H1 (cell line): ENCODE results near the gene PTPRH. TPM values are rescaled to one million over a fixed set of nuclear protein-coding genes. Genes with fewer than 3 reads are reported as not detected.

Experiments used
- CTCF ChIA-PET: fragments of 300-600 bp; sonication (Branson Sonifier 250); formaldehyde crosslinking; loops from one replicate; lab custom pipeline; 2021; ENCODE audit not compliant: partially characterized antibody; lab: Charles Lee
- POLR2A ChIA-PET: fragments of 300-600 bp; sonication (Branson Sonifier 250); formaldehyde crosslinking; loops from one replicate; lab custom pipeline; 2021; ENCODE audit warnings: inconsistent platforms; ENCODE audit not compliant: partially characterized antibody; lab: Charles Lee
- DNase-seq, 2 experiments: peaks; one replicate each; pipeline versions ENCODE4 v3.0.0 to v3.0.0-alpha.2; 2010 to 2022; ENCODE audit warnings: low spot score in 2 of 2, low read depth in 1 of 2, mixed read lengths in 1 of 2
- FAIRE-seq: peaks from 2 replicates; lab custom pipeline; 2011; peaks lifted over from hg19 to GRCh38; lab: Jason Lieb, UNC
- H2AFZ ChIP-seq: 2 replicates; pipeline ENCODE4 v1.8.1; 2012; ENCODE audit warnings: low read length, inconsistent platforms
- H2AK5ac ChIP-seq: 2 replicates; pipeline ENCODE4 v1.6.1; 2013; ENCODE audit warnings: low read depth, low read length
- H2BK120ac ChIP-seq: replicated peaks from 2 replicates; pipeline ENCODE3; 2013; ENCODE audit warnings: low read depth, low read length, inconsistent platforms
- H2BK12ac ChIP-seq: 2 replicates; pipeline ENCODE4 v1.6.1; 2013; ENCODE audit warnings: low read depth, low read length
- H2BK15ac ChIP-seq: 2 replicates; pipeline ENCODE4 v1.6.1; 2013; ENCODE audit warnings: low read length
- H2BK20ac ChIP-seq: 2 replicates; pipeline ENCODE4 v1.6.1; 2013; ENCODE audit warnings: low read length
- H2BK5ac ChIP-seq: 2 replicates; pipeline ENCODE4 v1.6.1; 2013; ENCODE audit warnings: low read depth, low read length
- H3K14ac ChIP-seq: 2 replicates; pipeline ENCODE4 v1.6.1; 2013; ENCODE audit warnings: inconsistent platforms; ENCODE audit not compliant: insufficient read length
- H3K18ac ChIP-seq: 2 replicates; pipeline ENCODE4 v1.6.1; 2013; ENCODE audit warnings: low read length; ENCODE audit errors: extremely low read depth
- H3K23ac ChIP-seq: 2 replicates; pipeline ENCODE4 v1.6.1; 2013; ENCODE audit warnings: inconsistent platforms; ENCODE audit not compliant: insufficient read length
- H3K23me2 ChIP-seq: 2 replicates; pipeline ENCODE4 v1.6.1; 2013; ENCODE audit warnings: low read depth, low read length
- H3K27ac ChIP-seq: 2 replicates; pipeline ENCODE4 v1.6.1; 2011; ENCODE audit warnings: low read depth, low read length, inconsistent platforms
- H3K27me3 ChIP-seq, 4 experiments: replicated peaks in 1 of 4; 1 replicate in 1 of 4; 2 replicates in 3 of 4; pipeline versions ENCODE4 v1.6.1 to v1.8.1; 2011 to 2013; ENCODE audit warnings: low read length in 3 of 4, mild to moderate bottlenecking in 3 of 4, inconsistent platforms in 2 of 4, mixed read lengths in 2 of 4, moderate library complexity in 1 of 4; ENCODE audit not compliant: control insufficient read depth in 3 of 4, insufficient read depth in 3 of 4; ENCODE audit errors: extremely low read depth in 1 of 4
- H3K36me3 ChIP-seq, 4 experiments: 2 replicates each; pipeline versions ENCODE4 v1.6.1 to v1.8.1; 2011 to 2013; ENCODE audit warnings: mild to moderate bottlenecking in 4 of 4, low read length in 3 of 4, moderate library complexity in 2 of 4, control low read depth in 1 of 4, inconsistent platforms in 1 of 4; ENCODE audit not compliant: insufficient read depth in 4 of 4, control insufficient read depth in 2 of 4
- H3K4ac ChIP-seq: replicated peaks from 2 replicates; pipeline ENCODE3; 2013; ENCODE audit warnings: low read length, low read depth, mixed read lengths, inconsistent platforms; ENCODE audit not compliant: insufficient read length
- H3K4me1 ChIP-seq, 4 experiments: replicated peaks in 1 of 4; 1 replicate in 1 of 4; 2 replicates in 3 of 4; pipeline versions ENCODE4 v1.6.1 to v1.8.1; 2011 to 2013; ENCODE audit warnings: low read length in 3 of 4, inconsistent platforms in 2 of 4, mixed read lengths in 1 of 4; ENCODE audit not compliant: insufficient read depth in 4 of 4, control insufficient read depth in 3 of 4
- H3K4me2 ChIP-seq, 2 experiments: 2 replicates each; pipeline versions ENCODE4 v1.6.1 to v1.8.1; 2011 to 2013; ENCODE audit warnings: low read depth in 2 of 2, low read length in 2 of 2, control low read depth in 1 of 2, inconsistent platforms in 1 of 2, mild to moderate bottlenecking in 1 of 2; ENCODE audit not compliant: insufficient read depth in 1 of 2
- H3K4me3 ChIP-seq, 4 experiments: fragments of 200-600, 300-600 bp in 1 of 4; sonication (generic), shearing (Covaris generic), sonication (Bioruptor Twin) in 1 of 4; 2 replicates each; pipeline versions ENCODE4 v1.5.1 to v1.8.1; 2011 to 2016; ENCODE audit warnings: low read length in 4 of 4, low read depth in 3 of 4, control low read depth in 2 of 4, inconsistent platforms in 2 of 4, mild to moderate bottlenecking in 2 of 4, mixed read lengths in 1 of 4, moderate library complexity in 1 of 4; ENCODE audit not compliant: insufficient read depth in 2 of 4; ENCODE audit errors: extremely low read depth in 1 of 4
- H3K56ac ChIP-seq: replicated peaks from 2 replicates; pipeline ENCODE3; 2013; ENCODE audit warnings: low read depth, mild to moderate bottlenecking, mixed read lengths, low read length, inconsistent platforms; ENCODE audit not compliant: insufficient read length
- H3K79me1 ChIP-seq: 2 replicates; pipeline ENCODE4 v1.6.1; 2013; ENCODE audit warnings: low read depth, low read length, control low read depth
- H3K79me2 ChIP-seq, 2 experiments: 2 replicates each; pipeline versions ENCODE4 v1.6.1 to v1.8.1; 2012 to 2013; ENCODE audit warnings: low read length in 2 of 2, mild to moderate bottlenecking in 2 of 2, inconsistent platforms in 1 of 2; ENCODE audit not compliant: insufficient read depth in 2 of 2, control insufficient read depth in 1 of 2
- H3K9ac ChIP-seq, 4 experiments: replicated peaks in 1 of 4; 1 replicate in 1 of 4; 2 replicates in 3 of 4; pipeline versions ENCODE4 v1.6.1 to v1.8.1; 2011 to 2013; ENCODE audit warnings: low read depth in 3 of 4, low read length in 3 of 4, control low read depth in 2 of 4, mild to moderate bottlenecking in 2 of 4, moderate library complexity in 2 of 4, inconsistent platforms in 1 of 4; ENCODE audit errors: extremely low read depth in 1 of 4
- H3K9me3 ChIP-seq, 2 experiments: 2 replicates each; pipeline versions ENCODE4 v1.6.1 to v1.8.1; 2012 to 2013; ENCODE audit warnings: mild to moderate bottlenecking in 2 of 2, moderate library complexity in 2 of 2, control low read depth in 1 of 2, inconsistent platforms in 1 of 2, low read depth in 1 of 2, low read length in 1 of 2, mixed read lengths in 1 of 2; ENCODE audit not compliant: insufficient read depth in 2 of 2
- H4K20me1 ChIP-seq, 2 experiments: replicated peaks in 1 of 2; 2 replicates each; pipeline versions ENCODE3 to v1.8.1; 2011 to 2013; ENCODE audit warnings: inconsistent platforms in 2 of 2, low read length in 2 of 2, mild to moderate bottlenecking in 1 of 2; ENCODE audit not compliant: insufficient read depth in 2 of 2, control insufficient read depth in 1 of 2
- H4K5ac ChIP-seq: 2 replicates; pipeline ENCODE4 v1.6.1; 2013; ENCODE audit warnings: low read length, low read depth, mixed read lengths, inconsistent platforms; ENCODE audit not compliant: insufficient read length
- H4K8ac ChIP-seq: 2 replicates; pipeline ENCODE4 v1.8.0; 2013; ENCODE audit warnings: mild to moderate bottlenecking, moderate library complexity, low read length, inconsistent platforms; ENCODE audit not compliant: insufficient read depth; ENCODE audit errors: extremely low read depth
- H4K91ac ChIP-seq: replicated peaks from 2 replicates; pipeline ENCODE3; 2013; ENCODE audit warnings: low read length, mixed read lengths, inconsistent platforms; ENCODE audit not compliant: insufficient read length
- ATF2 ChIP-seq: IDR thresholded peaks from 2 replicates; pipeline ENCODE4 v1.6.1; 2012; ENCODE audit warnings: low read length, inconsistent platforms
- BACH1 ChIP-seq: IDR thresholded peaks from 2 replicates; pipeline ENCODE4 v1.6.1; 2012; ENCODE audit warnings: low read length, improper control_type of control experiment
- CEBPB ChIP-seq: IDR thresholded peaks from 2 replicates; pipeline ENCODE4 v1.6.1; 2012; ENCODE audit warnings: low read depth, low read length
- CHD2 ChIP-seq: IDR thresholded peaks from 2 replicates; pipeline ENCODE4 v1.6.1; 2012; ENCODE audit warnings: low read length, improper control_type of control experiment
- FOSL1 ChIP-seq: IDR thresholded peaks from 2 replicates; pipeline ENCODE4 v1.6.1; 2011; ENCODE audit warnings: mild to moderate bottlenecking, low read depth, low read length, moderate library complexity; ENCODE audit not compliant: insufficient read depth
- KDM4A ChIP-seq: IDR thresholded peaks from one replicate; pipeline ENCODE4 v1.7.1; 2012; ENCODE audit warnings: low read depth, mild to moderate bottlenecking, moderate library complexity, low read length, inconsistent platforms; ENCODE audit not compliant: severe bottlenecking
- POLR2A ChIP-seq, 2 experiments: IDR thresholded peaks; 1 replicate in 1 of 2; 2 replicates in 1 of 2; pipeline ENCODE4 v1.6.1; 2011; ENCODE audit warnings: low read depth in 2 of 2, low read length in 2 of 2, mild to moderate bottlenecking in 2 of 2; ENCODE audit errors: control extremely low read depth in 1 of 2
- ZNF274 ChIP-seq: IDR thresholded peaks from 2 replicates; pipeline ENCODE4 v1.7.0; 2012; ENCODE audit warnings: low read length, borderline replicate concordance; ENCODE audit errors: extremely low read depth
- WGBS, 2 experiments: shearing (Covaris generic) in 1 of 2; methylation state at CpG; one replicate each; pipeline versions ENCODE4 v1.1.6 to v1.1.7; 2013 to 2015; ENCODE audit warnings: low lambda C conversion rate in 2 of 2, mixed read lengths in 2 of 2, inconsistent platforms in 1 of 2, low coverage in 1 of 2, missing lambda C conversion rate in 1 of 2; ENCODE audit not compliant: insufficient replicate concordance in 2 of 2, insufficient coverage in 1 of 2, insufficient read length in 1 of 2; ENCODE audit errors: extremely low coverage in 1 of 2, missing lambda C conversion rate in 1 of 2; 5-methylcytosine and 5-hydroxymethylcytosine counted together
- polyA plus RNA-seq, 7 experiments: library from polyadenylated mRNA; depleted of rRNA in 3 of 7; stranded (reverse) in 5 of 7; unstranded in 2 of 7; fragments of >200 nt in 5 of 7; fragments of 200-250 nt in 2 of 7; gene quantifications; 1 replicate in 5 of 7; 2 replicates in 1 of 7; 4 replicates in 1 of 7; pipeline versions ENCODE4 v1.2.1 to v1.2.3, GENCODE V29; 2011 to 2013; ENCODE audit warnings: missing spikeins in 2 of 7, mixed read lengths in 2 of 7
- total RNA-seq: library from RNA; stranded (reverse); fragmentation: NEBNext Ultra II Directional; extraction: Animal tissue kit (Norgen Biotek cat#: 25700); gene quantifications from 2 replicates; pipeline ENCODE4 v1.2.1, GENCODE V29; 2021

The PTPRH gene
- total and polyA plus RNA-seq, 2 of the 8 experiments (the other 6 are each of a cell fraction or from before 2014, with no cell fraction given): 0.30 to 0.39 TPM

GRCh38 chr19:55246462-55247451 is 37.5 kb upstream of the PTPRH start:
- Histone ChIP-seq H3K14ac (no peak overlapping the region), H3K9ac (no peak overlapping the region), H3K4ac (no peak overlapping the region), H3K79me1 (peaks cover 22% of the 10 kb centered on the region), H3K27ac (peak overlapping the region; percentile 55; the same call in 1 of the 2 replicates), H3K23ac (no peak overlapping the region), H3K23me2 (no peaks in the 10 kb centered on the region), H4K20me1 (peaks cover 17 to 38% of the 10 kb centered on the region in 2 experiments), H2BK15ac (no peak overlapping the region), H2BK5ac (peak overlapping the region; percentile 90), H3K4me1 (no peaks in the 10 kb centered on the region; a peak in 1 of 7 replicates), H2BK20ac (no peak overlapping the region), H4K91ac (peak overlapping the region; percentile 7), H2AK5ac (no peak overlapping the region), H3K79me2 (peaks cover 5 to 42% of the 10 kb centered on the region in 2 experiments; a peak in 3 of 4 replicates), H3K27me3 (no peaks in the 10 kb centered on the region), H2BK120ac (no peak overlapping the region), H4K8ac (no peak overlapping the region), H2BK12ac (0 out of 2 replicates have a peak overlapping the region, but pooled peaks have one; percentile 75), H4K5ac (no peak overlapping the region), H3K4me3 (no peak overlapping the region), H3K4me2 (no peak overlapping the region), H3K18ac (no peak overlapping the region), H3K9me3 (no peaks in the 10 kb centered on the region), H2AFZ (no peak overlapping the region), H3K36me3 (peaks cover 8 to 29% (median 16%) of the 10 kb centered on the region in 4 experiments; a peak in 6 of 8 replicates), H3K56ac (no peak overlapping the region)
- ChIA-PET CTCF (interaction anchor here (0.5 to 8.4 kb wide), 6 partner anchors 9 to 107 kb away, joined by 3 to 32 read pairs (median 3); no protein-coding TSS in a partner anchor), POLR2A (interaction anchor here (0.6 kb wide), 1 partner anchor 17 kb away, joined by 3 read pairs; no protein-coding TSS in a partner anchor)
- no peak for FAIRE-seq
- no peak for DNase-seq
- WGBS, 2 experiments: 92% methylated on average over 40 of the region's 40 CpGs; no CpG with 5 or more reads in 1 of the 2 experiments
- TF ChIP-seq POLR2A (IDR thresholded peaks at IDR 0.05; ENCODE audit: control extremely low read depth in 1 of 2, low read depth in 2 of 2, low read length in 2 of 2) (no peak), CEBPB (no peak), KDM4A (no peak), CHD2 (no peak), ZNF274 (no peak), BACH1 (no peak), FOSL1 (no peak), ATF2 (no peak)
